Stimulated activated CD4-positive, alpha-beta T cell treated with anti-CD3 and anti-CD28 coated beads, Interleukin-1b, Interleukin-23, amount 100 ng/mL, for 48 hours (primary cell): ENCODE measurements around the gene MXD4.

Experiments
- DNase-seq: peaks from one replicate; pipeline ENCODE4 v3.0.0-alpha.2; 2020

MXD4 gene

GRCh38 chr4:2261853-2262144 lies at the start of gene MXD4:
MXD4 (minus strand) TSS chr4:2262109; CDS start chr4:2261980, 129 bp downstream.
- no peak for DNase-seq

- no peak for DNase-seq
These were observed 45.0 kb upstream of the MXD4 start for GRCh38 chr4:2306773-2307410.

GRCh38 chr4:2305766-2306501 lies 44.0 kb upstream of the MXD4 start:
- DNase-seq = no peak

GRCh38 chr4:2304877-2305561 lies 43.1 kb upstream of the MXD4 start:
- no peak for DNase-seq

GRCh38 chr4:2304321-2304876 lies 42.5 kb upstream of the MXD4 start:
- no peak for DNase-seq

GRCh38 chr4:2303686-2304320 lies 41.9 kb upstream of the MXD4 start:
- DNase-seq = no peak

- no peak for DNase-seq
These were observed 41.3 kb upstream of the MXD4 start for GRCh38 chr4:2303121-2303685.

- DNase-seq = no peak
These were observed 40.6 kb upstream of the MXD4 start for GRCh38 chr4:2302387-2303119.

- no peak for DNase-seq
These were observed 39.9 kb upstream of the MXD4 start for GRCh38 chr4:2301806-2302205.

- no peak for DNase-seq
These were observed 39.3 kb upstream of the MXD4 start for GRCh38 chr4:2301225-2301642.

GRCh38 chr4:2300431-2301224 lies 38.7 kb upstream of the MXD4 start:
- DNase-seq = no peak

GRCh38 chr4:2299794-2300193 lies 37.9 kb upstream of the MXD4 start:
- no peak for DNase-seq

GRCh38 chr4:2298532-2298991 lies 36.7 kb upstream of the MXD4 start:
- DNase-seq = no peak

GRCh38 chr4:2297606-2298531 lies 36.0 kb upstream of the MXD4 start:
- DNase-seq = peak; percentile 34

GRCh38 chr4:2296631-2297601 lies 35.0 kb upstream of the MXD4 start:
- no peak for DNase-seq

GRCh38 chr4:2295900-2296442 lies 34.1 kb upstream of the MXD4 start:
- no peak for DNase-seq

GRCh38 chr4:2295500-2295899 lies 33.6 kb upstream of the MXD4 start:
- DNase-seq = no peak

GRCh38 chr4:2292646-2293108 lies 30.8 kb upstream of the MXD4 start:
- DNase-seq = no peak
